Measurements from ENCODE around the gene UGT1A3.

The UGT1A3 gene

DNA sequence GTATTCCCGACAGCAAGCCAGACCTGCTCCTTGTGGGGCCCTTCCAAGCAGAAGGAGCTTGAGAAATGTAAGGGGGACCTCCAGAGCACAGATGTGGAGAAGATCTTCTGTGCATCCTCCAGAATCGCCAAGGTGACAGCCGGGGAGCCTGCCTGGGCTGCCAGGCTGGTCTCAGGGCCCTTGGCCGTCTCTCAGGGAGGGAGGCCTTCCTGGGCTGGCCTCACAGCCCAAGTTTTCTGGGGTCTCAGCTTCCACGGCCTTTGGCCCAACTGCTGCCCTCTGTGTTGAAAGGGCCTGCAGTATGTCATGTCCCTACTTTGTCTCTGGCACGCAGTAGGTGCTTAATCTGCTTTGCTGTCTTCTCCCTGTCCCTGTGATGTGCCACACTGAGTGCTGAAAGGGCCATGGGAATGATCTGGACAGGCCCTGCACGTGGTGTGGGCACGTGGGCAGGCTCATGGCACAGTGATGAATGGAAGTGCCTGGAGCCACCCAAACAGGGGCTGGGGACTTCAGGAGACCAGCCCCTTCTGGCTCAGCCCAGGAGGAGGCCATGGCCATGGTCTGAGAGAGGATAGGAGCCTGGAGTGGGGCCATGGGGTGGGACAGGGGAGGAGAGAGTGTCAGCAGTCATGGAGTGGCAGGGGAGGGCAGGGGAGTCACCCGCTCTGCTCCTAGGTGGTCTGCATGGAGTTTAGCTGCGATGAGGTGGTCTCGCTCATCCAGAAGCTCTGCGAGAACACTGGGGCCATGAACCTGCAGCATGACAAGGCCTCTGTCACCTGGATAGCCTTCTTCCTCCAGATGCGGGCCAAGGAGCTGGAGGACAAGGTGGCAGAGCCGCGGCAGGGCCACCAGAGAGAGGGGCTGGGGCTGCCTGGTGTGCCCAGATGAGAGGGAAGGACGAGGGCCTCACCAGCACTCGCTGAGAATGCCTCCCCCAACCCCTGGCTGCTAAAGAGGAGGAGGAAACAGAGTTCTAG, 90.1 kb downstream of the UGT1A3 start:
- no peak for DNase-seq

DNA sequence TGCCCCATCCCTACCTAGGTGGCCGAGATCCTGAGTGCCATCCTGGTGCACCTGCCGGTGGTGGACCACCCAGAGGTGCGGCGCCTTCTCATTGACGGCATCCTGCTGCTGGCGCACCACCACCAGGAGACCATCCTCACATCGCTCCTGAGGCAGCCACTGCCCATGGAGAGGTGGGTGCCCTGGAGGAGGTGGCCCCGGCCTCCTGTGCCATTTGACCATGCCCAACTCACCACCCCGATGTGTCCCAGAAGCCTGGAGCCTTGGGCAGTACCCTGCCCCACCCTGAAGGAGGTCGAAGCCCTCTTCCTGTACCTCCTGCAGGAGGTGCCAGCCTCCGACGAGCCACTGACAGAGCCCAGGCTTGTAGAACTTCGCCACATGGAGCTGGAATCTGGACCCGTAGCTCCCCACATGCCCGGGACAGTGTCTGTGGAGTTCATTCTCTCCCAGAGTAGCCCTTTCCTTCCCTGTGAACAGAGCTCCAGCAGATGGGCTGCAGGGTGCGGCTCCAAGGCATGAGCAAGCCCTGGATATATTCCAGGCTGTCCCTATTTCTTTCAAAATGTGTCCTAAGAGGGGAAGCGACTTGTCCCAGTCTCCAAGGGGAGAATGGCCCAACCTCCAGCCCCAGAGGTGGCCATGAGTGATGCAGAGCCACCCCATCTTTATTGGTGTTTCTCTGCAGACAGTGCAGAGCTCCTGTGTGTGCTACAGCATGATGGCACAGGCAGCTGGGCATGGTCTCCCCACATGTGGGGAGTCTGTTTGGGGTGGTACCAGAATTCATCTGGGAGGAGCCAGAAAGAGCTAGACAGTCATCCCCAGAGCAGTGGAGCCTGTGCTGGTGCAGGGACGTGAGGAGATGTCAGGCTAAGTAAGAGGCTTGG, 91.3 kb downstream of the UGT1A3 start:
- DNase-seq = no peak

DNA sequence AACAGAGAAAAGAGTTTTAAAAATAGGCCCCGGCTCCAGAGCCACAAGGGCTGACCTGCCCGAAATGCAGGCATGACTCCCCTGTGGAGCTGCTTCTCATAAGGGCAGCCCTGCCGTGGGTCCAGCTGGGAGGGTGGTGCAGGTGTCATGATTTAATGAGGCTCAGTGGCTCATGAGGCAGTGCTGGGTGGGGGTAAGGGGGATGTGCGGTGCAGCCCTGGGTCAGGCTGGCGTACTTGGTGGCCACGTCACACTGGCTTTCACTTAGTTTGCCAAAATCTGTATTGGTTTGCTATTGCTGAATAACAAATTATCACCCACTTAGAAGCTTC, 91.9 kb downstream of the UGT1A3 start:
- no peak for DNase-seq

DNA sequence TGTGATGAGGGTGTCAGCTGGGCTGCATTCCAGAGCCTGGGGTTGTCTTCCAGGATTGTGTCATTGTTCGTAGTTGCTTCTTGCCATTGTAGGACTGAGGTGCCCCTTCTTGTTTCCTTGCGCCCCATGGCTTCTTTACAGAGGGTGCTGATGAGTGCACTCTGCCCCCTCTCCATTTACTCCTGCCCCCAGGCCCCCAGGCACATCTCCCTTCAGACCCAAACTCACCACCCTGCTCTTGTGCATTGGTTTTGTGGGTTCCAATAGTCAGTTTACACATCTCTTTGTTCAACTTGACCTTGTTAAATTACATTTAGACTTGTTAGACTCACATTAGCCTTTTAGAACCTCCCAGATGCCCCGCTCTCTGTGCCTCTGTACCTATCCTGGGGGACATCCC, 92.4 kb downstream of the UGT1A3 start:
- DNase-seq = no peak

DNA sequence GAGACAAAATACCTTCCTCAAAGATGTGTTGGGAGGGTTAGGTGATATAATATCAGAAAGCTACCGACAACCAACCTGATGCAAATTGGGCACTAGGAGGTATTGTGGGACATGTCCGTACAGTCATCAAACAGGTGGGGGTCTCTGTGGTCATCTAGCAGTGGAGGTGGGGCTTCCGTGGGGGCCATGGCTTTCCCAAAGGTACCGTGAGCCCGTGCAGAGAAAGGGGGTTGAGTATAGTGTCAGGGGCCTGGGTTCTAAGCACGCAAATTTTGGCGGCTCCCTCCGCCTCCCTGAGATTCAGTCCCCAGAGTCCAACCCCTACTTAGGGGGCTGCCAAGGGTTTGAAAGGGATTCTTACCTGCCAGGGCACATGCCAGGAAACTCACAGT, 92.9 kb downstream of the UGT1A3 start:
- no peak for DNase-seq

DNA sequence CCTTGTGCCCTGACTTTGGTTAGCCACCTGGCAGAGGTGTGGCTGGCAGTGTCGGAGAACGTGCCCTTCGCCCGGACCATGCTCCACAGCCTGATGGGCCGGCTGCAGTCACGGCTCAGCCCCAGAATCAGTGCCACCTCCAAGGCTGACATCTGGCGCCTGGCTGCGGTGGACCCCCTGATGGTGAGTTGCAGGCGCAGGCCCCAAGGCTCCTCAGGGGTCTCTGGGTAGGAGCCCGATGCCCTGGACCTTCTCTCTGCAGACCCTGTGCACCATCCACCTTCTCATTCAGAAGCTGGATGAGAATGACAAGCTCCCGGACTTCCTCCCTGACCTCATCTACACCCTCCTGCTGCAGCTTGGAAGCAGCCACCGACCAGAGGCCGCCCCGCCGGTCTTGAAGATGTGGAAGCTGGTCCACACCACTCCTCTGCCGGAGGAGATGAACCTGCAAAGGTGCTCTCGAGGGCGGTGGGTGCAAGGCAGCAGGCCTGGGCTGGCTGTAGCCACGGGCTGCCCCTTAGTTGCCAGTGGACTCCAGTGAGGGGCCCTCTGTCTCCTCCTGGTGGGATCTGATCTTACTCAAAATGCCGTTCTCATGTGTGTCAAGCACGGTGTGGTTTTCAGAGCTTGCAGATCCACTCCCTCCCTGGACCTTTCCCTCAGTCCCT, 93.4 kb downstream of the UGT1A3 start:
- no peak for DNase-seq
